ENCODE data around the gene SLC66A2.
A peak's percentile ranks its signal among the peaks of the same experiment; 100 is the strongest.

SLC66A2 gene

GRCh38 chr18:79951545-79952455 is at the start of gene SLC66A2:
Gene SLC66A2, minus strand, starts transcription at chr18:79951653. Its CDS starts 727 bp downstream, at chr18:79950926.
- TF ChIP-seq TOX (CRISPR knock-in tag; IDR thresholded peaks at IDR 0.05; ENCODE audit: borderline replicate concordance) (no peak), CREB5 (CRISPR knock-in tag; IDR thresholded peaks at IDR 0.05; ENCODE audit: low read depth) (no peak), PPARA (CRISPR knock-in tag; IDR thresholded peaks at IDR 0.05; ENCODE audit: borderline replicate concordance) (no peak), ARNTL (CRISPR knock-in tag; IDR thresholded peaks at IDR 0.05; ENCODE audit: borderline replicate concordance, low read depth) (no peak), RARB (CRISPR knock-in tag; IDR thresholded peaks at IDR 0.05) (no peak), ZFP30 (CRISPR knock-in tag; IDR thresholded peaks at IDR 0.05) (no peak), ZNF70 (CRISPR knock-in tag; IDR thresholded peaks at IDR 0.05) (no peak), SNAI2 (CRISPR knock-in tag; IDR thresholded peaks at IDR 0.05) (no peak), ESRRG (CRISPR knock-in tag; IDR thresholded peaks at IDR 0.05) (no peak), ISL1 (CRISPR knock-in tag; IDR thresholded peaks at IDR 0.05) (no peak), BACH2 (CRISPR knock-in tag; IDR thresholded peaks at IDR 0.05; ENCODE audit: borderline replicate concordance) (no peak), ZFP3 (CRISPR knock-in tag; IDR thresholded peaks at IDR 0.05) (no peak), PATZ1 (CRISPR knock-in tag; IDR thresholded peaks at IDR 0.05; ENCODE audit: borderline replicate concordance) (no peak), POU6F1 (CRISPR knock-in tag; IDR thresholded peaks at IDR 0.05; ENCODE audit: borderline replicate concordance, low read depth) (no peak), TCF4 (CRISPR knock-in tag; IDR thresholded peaks at IDR 0.05; ENCODE audit: borderline replicate concordance) (no peak), GLIS3 (CRISPR knock-in tag; IDR thresholded peaks at IDR 0.05) (no peak), CSDC2 (CRISPR knock-in tag; IDR thresholded peaks at IDR 0.05) (no peak), OSR1 (CRISPR knock-in tag; IDR thresholded peaks at IDR 0.05) (no peak), ZC3H10 (CRISPR knock-in tag; IDR thresholded peaks at IDR 0.05) (no peak)
- peak; percentile 92 for ATAC-seq

GRCh38 chr18:80000877-80001276 is 49.4 kb upstream of the SLC66A2 start:
- ATAC-seq = no peak

More at GRCh38 chr18:80000877-80001276, 49.4 kb upstream of the SLC66A2 start:
- TF ChIP-seq POU6F1 (CRISPR knock-in tag; IDR thresholded peaks at IDR 0.05; ENCODE audit: borderline replicate concordance, low read depth) = no peak
- TF ChIP-seq CSDC2 (CRISPR knock-in tag; IDR thresholded peaks at IDR 0.05) = no peak
- TF ChIP-seq GLIS3 (CRISPR knock-in tag; IDR thresholded peaks at IDR 0.05) = no peak
- no peak for TF ChIP-seq ZC3H10 (CRISPR knock-in tag; IDR thresholded peaks at IDR 0.05)
- TF ChIP-seq RARB (CRISPR knock-in tag; IDR thresholded peaks at IDR 0.05) = no peak
- TF ChIP-seq ZNF8 (CRISPR knock-in tag; IDR thresholded peaks at IDR 0.05) = no peak
- no peak for TF ChIP-seq PPARA (CRISPR knock-in tag; IDR thresholded peaks at IDR 0.05; ENCODE audit: borderline replicate concordance)
- TF ChIP-seq BACH2 (CRISPR knock-in tag; IDR thresholded peaks at IDR 0.05; ENCODE audit: borderline replicate concordance) = no peak
- TF ChIP-seq ARNTL (CRISPR knock-in tag; IDR thresholded peaks at IDR 0.05; ENCODE audit: borderline replicate concordance, low read depth) = no peak
- TF ChIP-seq ZFP30 (CRISPR knock-in tag; IDR thresholded peaks at IDR 0.05) = no peak
- no peak for TF ChIP-seq TSHZ2 (CRISPR knock-in tag; IDR thresholded peaks at IDR 0.05)
- no peak for TF ChIP-seq CREB5 (CRISPR knock-in tag; IDR thresholded peaks at IDR 0.05; ENCODE audit: low read depth)
- TF ChIP-seq OSR1 (CRISPR knock-in tag; IDR thresholded peaks at IDR 0.05) = no peak
- no peak for TF ChIP-seq ZNF565 (CRISPR knock-in tag; conservative IDR thresholded peaks at IDR 0.05; ENCODE audit: low read depth)
- TF ChIP-seq PATZ1 (CRISPR knock-in tag; IDR thresholded peaks at IDR 0.05; ENCODE audit: borderline replicate concordance) = no peak

All from SK-N-SH treated with all-trans-retinoic acid at 6 μM for 48 hours (cell line).